Heart left ventricle (tissue), 13 donors: Measurements from ENCODE around the gene IRX2.

Experiments used
- CTCF ChIP-seq, 12 donors: fragments of 200-600 bp; sonication (generic) in 4 of 12; IDR thresholded peaks; one replicate each; pipeline versions ENCODE4 v1.5.0 to v1.8.0; 2018 to 2022; ENCODE audit warnings: antibody characterized with exemption in 12 of 12, mild to moderate bottlenecking in 5 of 12
- POLR2A ChIP-seq, 2 donors: fragments of 450-650 bp; IDR thresholded peaks; one replicate each; pipeline ENCODE4 v1.6.1; 2017; ENCODE audit warnings: antibody characterized with exemption in 2 of 2, mild to moderate bottlenecking in 2 of 2, moderate library complexity in 2 of 2
- donor health status: ischemic (EF 13 %, LVEDD 7.1; RV severe dilation, severe dysfunction).
- donor health status: DM: no; HTN: yes; CAD: no.
- donor health status: DM: no; HTN: no; CAD: no.
- donor health status: ischemic (EF 25% LVEDD 6.9; RV normal size, moderate dysfunction).
- donor health status: ischemic (EF 25% LVEDD 5.7; RV mildly dilated, moderate dysfunction).
- donor health status: ischemic (EF 35%, LVEDD 5.7; RV mildly dilated, moderate dysfunction).
- donor health status: nonischemic (EF 11% LVEDD 7.7; RV severe dilation, severe dysfunction).
- donor health status: DM: yes; HTN: yes; CAD: no.
- donor health status: PGD.
- donor health status: ischemic (EF 29% LVEDD 5.4; RV normal size, mild dysfunction).
- donor health status: nonischemic (EF 23%, LVEDD 6.1; RV moderate dilation, normal function).

GRCh38 chr5:2747363-2748162 is 3.9 kb downstream of the IRX2 start:
- TF ChIP-seq POLR2A (IDR thresholded peaks at IDR 0.05) = no peak
- TF ChIP-seq CTCF (IDR thresholded peaks at IDR 0.05) = no peak
